Measurements from ENCODE around the gene TMEM100. TPM values are rescaled to one million over a fixed set of nuclear protein-coding genes. Genes with fewer than 3 reads are reported as not detected.

The TMEM100 gene
- total RNA-seq = not detected in 2 replicates

DNA sequence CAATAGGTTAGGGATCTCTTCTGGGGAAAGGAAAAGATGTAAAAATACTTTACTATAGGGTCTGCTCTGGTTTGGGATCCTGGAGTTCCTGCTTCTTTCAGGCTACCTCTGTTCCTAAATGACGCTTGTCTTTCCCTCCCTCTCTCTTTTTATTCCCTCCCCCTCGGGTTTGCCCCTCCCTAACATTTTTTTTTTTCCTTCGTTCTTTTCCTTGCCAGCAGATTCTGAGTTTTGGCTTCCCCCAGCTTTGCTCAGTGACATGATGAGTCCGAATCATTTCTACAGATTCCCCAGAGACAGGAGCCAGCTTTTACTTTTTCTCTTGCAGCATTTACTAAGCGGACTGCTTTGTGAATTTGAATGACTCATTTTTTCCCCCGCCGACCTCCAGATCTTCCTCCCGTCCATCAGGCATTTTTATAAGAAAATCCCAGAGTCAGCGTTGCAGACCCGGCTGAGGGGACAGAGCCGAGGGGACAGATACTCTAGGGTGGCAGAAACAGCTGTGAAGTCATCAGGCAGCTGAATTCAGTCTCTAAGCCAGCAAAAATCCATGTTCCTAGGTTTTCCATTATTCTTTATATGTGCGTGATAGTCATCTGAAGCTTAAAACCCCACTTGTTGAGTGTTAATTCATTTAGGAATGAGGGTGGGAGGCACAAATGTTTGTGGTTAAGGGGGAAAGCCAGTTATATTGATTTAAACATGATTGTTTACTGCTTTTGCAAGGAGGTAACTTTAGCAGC, at the start of gene TMEM100:
TMEM100 (minus strand) TSS at position 123 of the 746 bp plus-strand sequence. CDS start 1,794 bp downstream, outside the sequence.

DNA sequence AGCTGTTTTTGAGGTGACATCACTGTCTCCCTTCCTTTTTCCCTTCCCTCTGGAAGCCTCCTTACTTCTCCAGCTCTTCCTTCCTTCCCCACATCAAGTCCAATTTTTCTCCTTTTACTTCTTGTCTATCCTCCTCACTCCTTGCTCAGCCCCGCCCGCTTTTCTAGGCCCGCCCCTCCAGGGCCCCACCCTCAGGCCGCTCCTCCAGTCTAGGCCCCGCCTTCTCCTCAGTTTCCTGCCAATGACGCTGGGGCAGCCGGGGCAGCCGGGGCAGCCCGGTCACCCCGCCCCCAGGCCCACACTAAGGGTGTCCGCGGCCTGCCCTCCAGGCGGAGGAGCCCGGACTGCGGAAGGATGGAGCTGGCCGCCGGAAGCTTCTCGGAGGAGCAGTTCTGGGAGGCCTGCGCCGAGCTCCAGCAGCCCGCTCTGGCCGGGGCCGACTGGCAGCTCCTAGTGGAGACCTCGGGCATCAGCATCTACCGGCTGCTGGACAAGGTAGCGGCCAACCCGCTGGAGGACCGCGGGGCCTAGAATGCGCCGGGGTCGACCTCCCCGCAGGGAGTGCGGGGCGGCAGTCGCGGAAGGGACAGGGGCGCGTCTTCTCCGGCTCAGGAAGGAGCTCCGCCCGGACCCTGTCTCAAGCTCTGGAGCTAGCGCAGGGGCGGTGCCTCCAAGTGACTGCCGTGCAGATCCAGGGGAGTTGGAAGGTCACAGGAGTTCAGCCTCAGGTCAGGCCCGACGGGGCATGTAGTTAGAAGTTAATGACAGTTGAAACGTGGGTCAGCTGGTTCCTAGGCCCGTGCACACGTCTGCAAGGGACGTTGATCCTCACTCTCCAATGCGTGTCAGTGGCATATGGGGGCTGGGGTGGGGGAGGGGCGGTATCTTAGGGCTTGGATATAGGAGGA, 28.3 kb upstream of the TMEM100 start, which contains the start of gene PCTP:
PCTP (plus strand) TSS at position 302 of the 908 bp plus-strand sequence; CDS start at position 355, 53 bp downstream.

Other genes with a start within 250 kb of the TMEM100 start
- gene SMIM36, start 211.4 kb downstream of the TMEM100 start, total RNA-seq = under 0.01 TPM in 1 of 2 replicates, not detected in the other
- gene PCTP, start 28.2 kb upstream of the TMEM100 start, total RNA-seq = 11.5 and 14.0 TPM in 2 replicates

All from tracheal epithelial cell (primary cell).